CD4-positive, alpha-beta T cell (primary cell): Measurements from ENCODE around the gene TARBP2. TPM values are rescaled to one million over a fixed set of nuclear protein-coding genes. Genes with fewer than 3 reads are reported as not detected.

Experiments used
- ATAC-seq: fragments of 200-7000 bp; cut with Tn5 transposase; one replicate; pipeline ENCODE4 v1.10.0; 2022; ENCODE audit warnings: mild to moderate bottlenecking; ENCODE audit not compliant: poor library complexity
- CTCF ChIA-PET: fragments of 350-600 bp; sonication (Branson Sonifier 250); formaldehyde crosslinking; loops from one replicate; lab custom pipeline; 2021; ENCODE audit warnings: antibody characterized with exemption, inconsistent platforms; lab: Charles Lee
- POLR2A ChIA-PET: fragments of 350-600 bp; sonication (Branson Sonifier 250); formaldehyde crosslinking; loops from one replicate; lab custom pipeline; 2021; ENCODE audit warnings: antibody characterized with exemption, inconsistent platforms; lab: Charles Lee
- DNase-seq, 14 experiments: peaks; one replicate each; pipeline ENCODE4 v3.0.0-alpha.2; 2013 to 2020; ENCODE audit warnings: mixed read lengths in 2 of 14
- H3K27ac ChIP-seq, 2 donors: one replicate each; pipeline versions ENCODE4 v1.5.1 to v1.7.0; 2013; ENCODE audit warnings: low read length in 2 of 2, low read depth in 1 of 2, mild to moderate bottlenecking in 1 of 2
- H3K27me3 ChIP-seq, 2 experiments: 1 replicate in 1 of 2; 2 replicates in 1 of 2; pipeline versions ENCODE4 v1.6.1 to v1.7.0; 2013; ENCODE audit warnings: low read length in 2 of 2, control low read depth in 1 of 2, mild to moderate bottlenecking in 1 of 2, moderate library complexity in 1 of 2; ENCODE audit not compliant: insufficient read depth in 2 of 2, control insufficient read depth in 1 of 2
- H3K36me3 ChIP-seq: one replicate; pipeline ENCODE4 v1.6.1; 2013; ENCODE audit warnings: low read length, control low read depth; ENCODE audit not compliant: insufficient read depth
- H3K4me1 ChIP-seq: one replicate; pipeline ENCODE4 v1.6.1; 2013; ENCODE audit warnings: low read length, control low read depth; ENCODE audit not compliant: insufficient read depth
- H3K4me3 ChIP-seq: one replicate; pipeline ENCODE4 v1.5.1; 2013; ENCODE audit warnings: mild to moderate bottlenecking, low read length, moderate library complexity
- H3K9me3 ChIP-seq, 2 experiments: 1 replicate in 1 of 2; 2 replicates in 1 of 2; pipeline versions ENCODE4 v1.6.1 to v1.7.0; 2013; ENCODE audit warnings: low read length in 2 of 2, mild to moderate bottlenecking in 2 of 2, control low read depth in 1 of 2, moderate library complexity in 1 of 2; ENCODE audit not compliant: control insufficient read depth in 1 of 2, insufficient read depth in 1 of 2
- H3K27ac Mint-ChIP-seq: one replicate; pipeline ENCODE4 v1.8.0; 2020; ENCODE audit warnings: mixed read lengths
- H3K27me3 Mint-ChIP-seq: one replicate; pipeline ENCODE4 v1.8.0; 2021; ENCODE audit warnings: mixed read lengths
- H3K36me3 Mint-ChIP-seq: one replicate; pipeline ENCODE4 v1.8.0; 2021; ENCODE audit warnings: low read depth, mixed read lengths
- H3K4me1 Mint-ChIP-seq: one replicate; pipeline ENCODE4 v1.8.0; 2021; ENCODE audit warnings: low read depth, mixed read lengths
- H3K4me3 Mint-ChIP-seq: one replicate; pipeline ENCODE4 v1.8.0; 2020; ENCODE audit warnings: mild to moderate bottlenecking, mixed read lengths
- H3K9me3 Mint-ChIP-seq: one replicate; pipeline ENCODE4 v1.8.0; 2020; ENCODE audit warnings: mixed read lengths
- intact Hi-C, 2 experiments: fragments of 100-400 bp; cut with DNase I in 1 of 2; cut with micrococcal nuclease in 1 of 2; formaldehyde crosslinking; loops; one replicate each; pipeline versions ENCODE4 v1.15.1 to v1.9.0; 2023 to 2025; cut with DNase I, micrococcal nuclease
- total RNA-seq, 174 experiments: library from RNA in 2 of 174; stranded (reverse) in 2 of 174; gene quantifications; one replicate each; pipeline ENCODE4 v1.2.3 and lab custom pipeline; 2021 to 2026
- TF ChIP-seq, protein P1 (sequence below): fragments of 200-600 bp; IDR thresholded peaks from one replicate; pipeline ENCODE4 v1.8.0; 2022; ENCODE audit warnings: antibody characterized with exemption, mild to moderate bottlenecking

TARBP2 gene
- total RNA-seq, 2 experiments from 2014 or later: 21.7 to 22.4 TPM

- Histone ChIP-seq H3K4me3 (peak overlapping the region; percentile 66), H3K9me3 (no peaks in the 10 kb centered on the region), H3K27ac (peak overlapping the region; percentile 87 to 97), H3K36me3 (peaks cover 11% of the 10 kb centered on the region), H3K4me1 (peaks cover 43% of the 10 kb centered on the region), H3K27me3 (no peaks in the 10 kb centered on the region)
- Mint-ChIP-seq H3K36me3 (peaks cover 10% of the 10 kb centered on the region), H3K27me3 (no peaks in the 10 kb centered on the region), H3K4me1 (peaks cover 48% of the 10 kb centered on the region), H3K27ac (peak overlapping the region; percentile 98), H3K9me3 (no peaks in the 10 kb centered on the region), H3K4me3 (peak overlapping the region; percentile 96)
- ATAC-seq (no peak), DNase-seq (peak in 3 of 14 experiments; percentile 49 to 70 (median 67))
- intact Hi-C loops: loop anchor here (1.0 to 5.0 kb wide), 5 partner anchors 47 to 227 kb away; partner anchors contain the start of genes ATP5MC2 (in 1 of the 2), CALCOCO1 (in 1 of the 2), PCBP2 (in 1 of the 2) and PRR13 (in 1 of the 2)
- ChIA-PET POLR2A (interaction anchor here (0.9 to 3.4 kb wide), 48 partner anchors 9 to 780 kb away, joined by 3 to 65 read pairs (median 6); partner anchors contain the start of genes AAAS, ATF7, ATP5MC2 and CALCOCO1), CTCF (interaction anchor here (0.8 to 2.9 kb wide), 6 partner anchors 9 to 180 kb away, joined by 3 to 14 read pairs (median 6); partner anchors contain the start of genes AAAS and PCBP2)
- TF ChIP-seq, protein P1, sequence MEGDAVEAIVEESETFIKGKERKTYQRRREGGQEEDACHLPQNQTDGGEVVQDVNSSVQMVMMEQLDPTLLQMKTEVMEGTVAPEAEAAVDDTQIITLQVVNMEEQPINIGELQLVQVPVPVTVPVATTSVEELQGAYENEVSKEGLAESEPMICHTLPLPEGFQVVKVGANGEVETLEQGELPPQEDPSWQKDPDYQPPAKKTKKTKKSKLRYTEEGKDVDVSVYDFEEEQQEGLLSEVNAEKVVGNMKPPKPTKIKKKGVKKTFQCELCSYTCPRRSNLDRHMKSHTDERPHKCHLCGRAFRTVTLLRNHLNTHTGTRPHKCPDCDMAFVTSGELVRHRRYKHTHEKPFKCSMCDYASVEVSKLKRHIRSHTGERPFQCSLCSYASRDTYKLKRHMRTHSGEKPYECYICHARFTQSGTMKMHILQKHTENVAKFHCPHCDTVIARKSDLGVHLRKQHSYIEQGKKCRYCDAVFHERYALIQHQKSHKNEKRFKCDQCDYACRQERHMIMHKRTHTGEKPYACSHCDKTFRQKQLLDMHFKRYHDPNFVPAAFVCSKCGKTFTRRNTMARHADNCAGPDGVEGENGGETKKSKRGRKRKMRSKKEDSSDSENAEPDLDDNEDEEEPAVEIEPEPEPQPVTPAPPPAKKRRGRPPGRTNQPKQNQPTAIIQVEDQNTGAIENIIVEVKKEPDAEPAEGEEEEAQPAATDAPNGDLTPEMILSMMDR: no peak
Observed at GRCh38 chr12:53500142-53500775, 824 bp upstream of the TARBP2 start.

- Mint-ChIP-seq H3K27me3 (no peaks in the 10 kb centered on the region), H3K36me3 (peaks cover 17% of the 10 kb centered on the region), H3K9me3 (no peaks in the 10 kb centered on the region), H3K27ac (peak overlapping the region; percentile 98), H3K4me3 (peak overlapping the region; percentile 96), H3K4me1 (peaks cover 40% of the 10 kb centered on the region)
- H3K9me3 ChIP-seq: no peaks in the 10 kb centered on the region
- no peak for ATAC-seq
- intact Hi-C loops: loop anchor here (1.0 to 5.0 kb wide), 7 partner anchors 25 to 226 kb away; partner anchors contain the start of genes PCBP2 (in 2 of the 2), ATP5MC2 (in 1 of the 2), CALCOCO1 (in 1 of the 2) and PFDN5 (in 1 of the 2)
- DNase-seq: no peak
- H3K36me3 ChIP-seq: peaks cover 25% of the 10 kb centered on the region
- TF ChIP-seq, protein P1: no peak
- POLR2A ChIA-PET: interaction anchor here (0.6 to 3.4 kb wide), 37 partner anchors 7 to 778 kb away, joined by 3 to 65 read pairs (median 9); partner anchors contain the start of genes AAAS, ATP5MC2, CALCOCO1 and CBX5
- peak overlapping the region; percentile 96 to 97 for H3K27ac ChIP-seq
- peaks cover 43% of the 10 kb centered on the region for H3K4me1 ChIP-seq
- no peaks in the 10 kb centered on the region for H3K27me3 ChIP-seq
- H3K4me3 ChIP-seq: peak overlapping the region; percentile 66
- CTCF ChIA-PET: interaction anchor here (0.7 to 2.9 kb wide), 5 partner anchors 10 to 181 kb away, joined by 3 to 14 read pairs (median 7); partner anchors contain the start of genes AAAS and PCBP2
Observed at GRCh38 chr12:53501615-53502181, 615 bp downstream of the TARBP2 start.

DNA sequence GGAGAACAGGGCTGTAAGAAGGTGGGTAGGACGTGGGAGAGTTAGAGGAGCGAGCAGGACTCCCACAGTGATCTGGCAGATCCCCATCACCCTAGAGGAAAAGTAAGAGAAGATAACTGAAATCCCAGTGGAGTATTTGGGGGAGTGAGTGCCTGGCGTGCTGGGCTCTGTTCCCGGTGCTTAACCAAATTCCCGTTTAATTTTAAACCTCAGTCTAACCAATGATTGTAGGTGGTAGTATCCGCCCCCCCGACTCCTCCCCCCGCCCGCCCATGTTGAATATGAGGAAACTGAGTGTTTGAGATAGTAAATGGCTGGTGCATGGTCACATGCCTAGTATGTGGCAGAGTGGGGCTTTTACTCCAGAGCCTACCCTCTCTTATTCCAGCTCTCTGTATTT is 1.2 kb downstream of the TARBP2 start:
- peak overlapping the region; percentile 96 for H3K4me3 Mint-ChIP-seq
- H3K27ac Mint-ChIP-seq: peak overlapping the region; percentile 98
- Histone ChIP-seq H3K9me3 (no peaks in the 10 kb centered on the region), H3K36me3 (peaks cover 31% of the 10 kb centered on the region), H3K4me3 (no peak overlapping the region), H3K27me3 (no peaks in the 10 kb centered on the region), H3K27ac (peak overlapping the region in 1 of 2 donors; percentile 97), H3K4me1 (peaks cover 43% of the 10 kb centered on the region)
- TF ChIP-seq, protein P1: no peak
- ATAC-seq (no peak), DNase-seq (no peak)
- H3K4me1 Mint-ChIP-seq: peaks cover 36% of the 10 kb centered on the region
- ChIA-PET CTCF (no interaction called here), POLR2A (no interaction called here)
- intact Hi-C loops: loop anchor here in 1 of 2 experiments (2.0 to 5.0 kb wide), 3 partner anchors 26 to 225 kb away; partner anchors contain the start of gene CALCOCO1
- no peaks in the 10 kb centered on the region for H3K9me3 Mint-ChIP-seq
- H3K27me3 Mint-ChIP-seq: no peaks in the 10 kb centered on the region
- H3K36me3 Mint-ChIP-seq: peaks cover 17% of the 10 kb centered on the region
